GM18517 (cell line): ENCODE results near the gene KRT37.
"Not testable (repeated sequence)": the region's sequence is repeated elsewhere in the genome, so short reads cannot be mapped to it uniquely, and the experiment has no call there.

ENCODE experiments used
- ATAC-seq: cut with Tn5 transposase; IDR thresholded peaks from one replicate; pipeline ENCODE4 v1.9.1; 2021; ENCODE audit warnings: mild to moderate bottlenecking, moderate library complexity; ENCODE audit not compliant: unreplicated experiment

KRT37 gene

DNA sequence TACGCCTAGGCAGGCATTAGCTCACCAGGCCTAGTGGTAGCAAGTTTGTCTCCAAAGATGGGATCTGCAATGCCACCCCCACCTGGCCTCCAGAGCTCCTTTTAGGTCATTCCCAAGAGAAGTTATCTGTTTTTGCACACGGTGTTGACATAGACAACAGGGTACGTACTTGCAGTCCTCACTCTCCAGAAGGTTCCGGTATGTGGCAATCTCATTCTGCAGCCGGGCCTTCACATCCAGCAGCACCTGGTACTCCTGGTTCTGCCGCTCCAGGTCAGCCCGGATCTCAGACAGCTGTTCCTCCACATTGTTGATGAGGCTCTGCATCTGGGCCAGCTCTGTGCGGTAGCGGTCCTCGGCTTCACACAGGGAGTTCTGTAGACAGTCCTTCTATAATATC is 17.2 kb downstream of the KRT37 start:
- no peak for ATAC-seq

- ATAC-seq: no peak
These were observed 18.2 kb downstream of the KRT37 start for GRCh38 chr17:41406205-41406604.

- no peak for ATAC-seq
These were observed 20.2 kb downstream of the KRT37 start for GRCh38 chr17:41404024-41404671.

GRCh38 chr17:41403404-41404023 is 20.9 kb downstream of the KRT37 start:
- no peak for ATAC-seq

DNA sequence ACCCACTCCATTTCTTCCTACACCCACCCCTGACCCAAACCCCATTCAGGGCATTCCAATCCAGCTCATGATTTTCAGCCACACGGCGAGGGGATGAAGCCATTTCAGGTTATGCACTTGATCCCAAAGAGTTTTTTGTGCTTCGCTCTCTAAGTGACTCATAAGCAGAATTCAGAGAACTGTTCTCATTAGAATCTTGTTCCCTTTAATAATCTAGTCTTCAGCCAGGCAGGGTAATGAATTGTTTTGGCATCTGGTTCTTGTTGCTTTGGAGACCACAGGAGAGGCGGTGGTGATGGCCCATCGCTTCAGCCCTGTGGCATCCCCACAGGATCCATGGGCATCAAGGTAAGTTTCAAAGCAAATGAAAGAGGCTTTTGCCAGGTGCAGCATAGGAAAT is 22.2 kb downstream of the KRT37 start:
- ATAC-seq: no peak

GRCh38 chr17:41396996-41397660 is 27.3 kb downstream of the KRT37 start, which contains the start of gene KRT31:
Gene KRT31, minus strand, starts transcription at chr17:41397608. Its CDS starts 69 bp downstream, at chr17:41397539.
- no peak for ATAC-seq

DNA sequence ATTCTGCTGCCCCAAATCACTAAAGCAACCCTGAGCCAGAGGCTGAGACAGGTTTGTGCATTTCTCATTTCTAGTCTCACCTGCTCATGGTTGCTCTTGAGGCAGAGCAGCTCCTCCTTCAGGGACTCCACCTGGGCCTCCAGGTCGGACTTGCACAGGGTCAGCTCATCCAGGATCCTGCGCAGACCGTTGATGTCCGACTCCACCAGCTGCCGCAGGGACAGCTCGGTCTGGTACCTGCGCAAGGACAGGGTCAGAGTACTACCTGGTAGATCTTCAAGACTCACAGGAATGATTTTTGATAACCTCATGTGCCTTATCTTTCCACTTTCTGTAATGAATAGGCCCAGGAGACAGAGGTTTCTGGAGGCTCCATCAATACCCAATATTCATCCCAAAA is 28.0 kb downstream of the KRT37 start:
- ATAC-seq: no peak

- no peak for ATAC-seq
These were observed 28.8 kb downstream of the KRT37 start for GRCh38 chr17:41395611-41396010.

DNA sequence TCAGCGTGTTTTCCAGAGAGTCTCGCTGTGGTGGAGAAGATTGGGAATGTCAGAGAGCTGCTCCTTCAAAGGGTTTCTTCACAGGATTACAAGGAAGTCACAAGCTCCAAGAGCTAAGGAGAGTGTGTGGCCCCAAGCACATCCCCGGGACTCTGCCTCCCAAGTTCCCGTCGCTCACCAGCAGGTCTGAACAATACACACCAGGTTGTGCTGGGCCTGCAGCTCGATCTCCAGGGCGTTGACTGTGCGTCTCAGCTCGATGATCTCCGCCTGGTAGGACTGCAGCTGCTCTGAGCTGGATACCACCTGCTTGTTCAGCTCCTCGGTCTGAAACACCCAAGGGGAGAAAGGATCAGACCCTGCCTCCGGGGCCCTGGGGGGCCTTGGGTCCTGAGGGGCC is 29.3 kb downstream of the KRT37 start:
- ATAC-seq: not testable (repeated sequence)

- ATAC-seq: no peak
These were observed 30.0 kb downstream of the KRT37 start for GRCh38 chr17:41394254-41394996.

DNA sequence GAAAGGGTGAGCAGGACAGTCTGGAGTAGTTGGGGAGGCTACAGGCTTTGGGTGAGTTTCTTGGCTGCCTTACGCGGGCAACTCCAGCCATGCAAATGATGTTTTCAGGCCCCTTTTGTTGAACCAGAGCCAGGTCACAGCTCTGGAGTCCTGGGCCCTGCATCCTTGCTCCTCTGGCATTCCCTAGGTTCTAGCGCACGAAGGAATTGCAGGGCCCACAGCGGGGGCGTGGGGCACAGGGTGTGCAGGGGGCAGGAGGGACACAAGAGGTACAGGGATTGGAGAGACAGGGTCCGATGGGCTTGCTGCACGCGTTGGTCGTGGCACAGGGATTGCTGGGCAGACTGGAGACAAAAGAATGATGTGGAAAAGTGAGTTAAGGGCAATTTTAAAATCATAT is 30.6 kb downstream of the KRT37 start:
- ATAC-seq: no peak

GRCh38 chr17:41393294-41393693 is 31.1 kb downstream of the KRT37 start:
- ATAC-seq: no peak

DNA sequence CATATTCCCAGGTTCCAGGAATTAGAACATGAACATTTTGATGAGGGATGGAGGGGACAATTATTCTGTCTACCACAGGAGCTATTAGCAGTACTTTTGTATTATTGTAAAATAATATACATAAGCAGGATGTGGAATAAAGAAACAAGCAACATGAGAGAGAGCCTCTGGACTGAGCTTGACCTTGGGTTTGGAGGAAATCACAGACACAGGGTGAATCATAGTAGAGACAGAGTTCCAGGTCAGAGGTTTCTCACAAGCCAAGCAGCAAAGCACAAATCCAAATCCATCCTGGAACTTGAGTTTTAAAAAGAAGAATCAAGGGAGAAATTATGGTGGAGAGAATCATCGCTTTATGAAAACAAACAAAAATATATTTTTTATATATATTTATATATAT is 32.1 kb downstream of the KRT37 start:
- ATAC-seq: no peak

DNA sequence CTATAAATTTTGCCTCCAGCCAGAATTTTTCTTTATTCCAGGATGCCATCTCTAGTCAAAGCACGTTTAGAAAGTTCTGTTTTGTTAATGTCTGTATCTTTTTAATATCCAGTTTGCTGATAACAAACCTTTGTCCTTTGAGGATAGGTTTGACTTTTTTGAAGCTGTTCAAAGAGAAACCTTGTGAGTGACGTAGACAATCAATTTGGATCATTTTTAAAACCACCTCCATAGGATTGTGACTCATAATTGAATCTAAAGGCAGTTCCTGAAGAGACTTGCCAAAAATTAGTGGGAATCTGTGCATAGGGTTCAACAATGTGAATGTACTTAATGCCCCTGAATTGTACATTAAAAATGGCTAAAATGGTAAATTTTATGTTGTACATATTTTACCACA is 32.9 kb downstream of the KRT37 start:
- ATAC-seq: no peak

- no peak for ATAC-seq
These were observed 33.9 kb downstream of the KRT37 start for GRCh38 chr17:41390411-41390938.

GRCh38 chr17:41387670-41388069 is 36.7 kb downstream of the KRT37 start:
- no peak for ATAC-seq

- no peak for ATAC-seq
These were observed 38.2 kb downstream of the KRT37 start for GRCh38 chr17:41386227-41386626.

DNA sequence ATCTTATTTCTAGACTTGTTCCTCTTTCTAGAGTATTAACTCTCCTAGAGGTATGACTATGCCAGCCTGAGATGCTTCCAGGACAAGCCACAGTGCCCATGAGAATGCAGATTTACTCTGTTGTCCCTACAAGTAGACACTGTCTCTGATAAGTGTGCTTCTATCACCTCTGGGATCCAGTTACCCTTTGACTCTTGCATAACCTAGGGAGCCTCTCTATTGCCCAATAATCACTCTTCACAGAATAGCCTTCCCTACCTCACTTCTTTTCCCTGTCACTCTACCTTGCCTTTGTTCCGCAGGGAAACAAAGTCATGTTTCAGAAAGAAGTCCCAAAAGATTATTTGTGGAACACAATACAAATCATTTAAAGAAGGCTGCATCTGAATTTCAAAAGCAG is 40.7 kb downstream of the KRT37 start:
- ATAC-seq: no peak

DNA sequence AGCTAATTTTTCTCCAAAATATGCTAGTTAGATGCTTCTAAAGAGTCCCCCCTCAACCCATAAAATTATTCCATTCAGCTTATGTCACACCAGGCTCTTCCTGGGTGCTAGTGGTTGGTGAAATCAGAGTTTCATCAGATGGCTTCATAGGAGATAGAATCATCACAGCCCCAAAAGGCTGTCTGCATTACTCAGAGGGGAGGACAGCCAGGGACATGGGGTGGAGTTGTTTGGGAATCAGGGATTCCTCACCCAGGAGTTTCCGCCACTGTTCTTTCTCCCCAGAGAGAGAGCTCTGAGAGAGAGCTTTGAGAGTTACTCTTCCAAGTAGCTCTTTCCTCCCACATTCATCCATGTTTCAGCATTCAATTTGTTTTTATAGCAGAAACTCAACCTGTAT is 42.0 kb downstream of the KRT37 start:
- no peak for ATAC-seq

- ATAC-seq: not testable (repeated sequence)
These were observed 42.4 kb downstream of the KRT37 start, which contains the start of gene KRT34 for GRCh38 chr17:41381943-41382342. Gene KRT34, minus strand, starts transcription at chr17:41382306. Its CDS starts 60 bp downstream, at chr17:41382246.

- ATAC-seq: not testable (repeated sequence)
These were observed 44.3 kb downstream of the KRT37 start for GRCh38 chr17:41380091-41380490.
